Endothelial cell (in vitro differentiated cells): Measurements from ENCODE around the gene LDHA. TPM values are rescaled to one million over a fixed set of nuclear protein-coding genes. Genes with fewer than 3 reads are reported as not detected.
A peak's percentile ranks its signal among the peaks of the same experiment; 100 is the strongest.

ENCODE experiments used
- DNase-seq: peaks from one replicate; pipeline ENCODE4 v3.0.0; 2021; ENCODE audit warnings: low spot score
- H3K27ac Mint-ChIP-seq: one replicate; pipeline ENCODE4 v1.8.0; 2021; ENCODE audit warnings: mixed read lengths, inconsistent platforms; ENCODE audit not compliant: unreplicated experiment
- H3K27me3 Mint-ChIP-seq: one replicate; pipeline ENCODE4 v1.8.0; 2021; ENCODE audit warnings: mild to moderate bottlenecking, moderate library complexity, mixed read lengths, inconsistent platforms; ENCODE audit not compliant: unreplicated experiment
- H3K36me3 Mint-ChIP-seq: one replicate; pipeline ENCODE4 v1.8.0; 2021; ENCODE audit warnings: mild to moderate bottlenecking, low read depth, mixed read lengths, inconsistent platforms; ENCODE audit not compliant: unreplicated experiment
- H3K4me1 Mint-ChIP-seq: one replicate; pipeline ENCODE4 v1.8.0; 2021; ENCODE audit warnings: mild to moderate bottlenecking, mixed read lengths, inconsistent platforms; ENCODE audit not compliant: unreplicated experiment
- H3K4me3 Mint-ChIP-seq: one replicate; pipeline ENCODE4 v1.8.0; 2021; ENCODE audit warnings: mild to moderate bottlenecking, mixed read lengths, inconsistent platforms; ENCODE audit not compliant: unreplicated experiment
- H3K9me3 Mint-ChIP-seq: one replicate; pipeline ENCODE4 v1.8.0; 2021; ENCODE audit warnings: mixed read lengths, inconsistent platforms; ENCODE audit not compliant: unreplicated experiment
- CTCF ChIP-seq: fragments of 200-600 bp; sonication (generic); IDR thresholded peaks from one replicate; pipeline ENCODE4 v1.5.0; 2021; ENCODE audit warnings: antibody characterized with exemption; ENCODE audit not compliant: unreplicated experiment
- total RNA-seq: library from RNA; stranded (reverse); fragmentation: NEBNext Ultra II Directional; extraction: Animal tissue kit (Norgen Biotek cat#: 25700); gene quantifications from one replicate; pipeline ENCODE4 v1.2.1, GENCODE V29; 2021; ENCODE audit not compliant: unreplicated experiment

Gene LDHA
- total RNA-seq, 1 donor from 2014 or later = 74.0 TPM

GRCh38 chr11:18379201-18379600 lies 15.2 kb upstream of the LDHA start:
- H3K9me3 Mint-ChIP-seq = no peaks in the 10 kb centered on the region
- H3K4me3 Mint-ChIP-seq = no peak overlapping the region
- no peak overlapping the region for H3K27ac Mint-ChIP-seq
- peaks cover 5% of the 10 kb centered on the region for H3K27me3 Mint-ChIP-seq
- H3K36me3 Mint-ChIP-seq = no peaks in the 10 kb centered on the region
- peaks cover 13% of the 10 kb centered on the region for H3K4me1 Mint-ChIP-seq
- no peak for DNase-seq
- TF ChIP-seq CTCF = no peak

DNA sequence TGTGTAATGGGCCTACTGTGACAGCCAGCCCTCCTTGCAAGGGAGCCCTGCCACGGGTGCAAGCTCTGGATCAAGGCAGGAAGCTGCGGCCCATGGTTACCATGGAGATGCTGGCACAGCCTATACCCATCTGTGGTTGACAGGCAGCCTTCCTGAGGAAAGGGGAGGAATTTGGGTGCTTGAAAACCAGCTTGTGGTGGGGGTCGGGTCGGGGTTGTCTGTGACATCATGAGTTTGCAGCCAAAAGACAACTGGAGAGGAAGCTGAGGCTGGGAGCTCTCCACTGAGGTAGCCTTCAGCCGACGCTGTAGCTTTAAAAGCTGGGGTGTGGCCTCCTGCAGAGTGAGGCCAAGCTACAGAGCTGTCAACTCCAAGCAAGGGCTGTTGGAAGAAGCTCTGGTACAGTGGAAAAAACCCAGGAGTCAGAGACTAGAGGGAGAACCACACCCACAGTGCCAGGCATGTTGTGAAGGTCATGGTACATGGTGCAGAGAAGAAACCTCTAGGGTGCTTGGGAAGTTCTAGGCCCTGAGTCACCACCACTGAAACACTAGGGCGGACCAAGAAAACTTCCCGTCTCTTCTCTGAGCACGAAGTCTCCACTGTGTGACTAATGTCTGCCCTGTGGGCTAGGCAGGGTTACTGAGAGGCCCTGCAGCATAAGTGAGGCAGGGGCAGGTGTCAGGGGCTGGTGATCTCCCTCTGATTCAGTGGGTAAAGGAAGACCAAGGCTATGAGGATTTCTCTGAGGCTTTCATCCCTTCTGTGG lies 10.8 kb upstream of the LDHA start:
- H3K4me3 Mint-ChIP-seq = no peak overlapping the region
- no peaks in the 10 kb centered on the region for H3K36me3 Mint-ChIP-seq
- peak overlapping the region; percentile 77 for H3K27ac Mint-ChIP-seq
- no peaks in the 10 kb centered on the region for H3K9me3 Mint-ChIP-seq
- H3K27me3 Mint-ChIP-seq = peaks cover 7% of the 10 kb centered on the region
- peaks cover 13% of the 10 kb centered on the region for H3K4me1 Mint-ChIP-seq
- peak; percentile 12 for DNase-seq
- TF ChIP-seq CTCF = no peak

GRCh38 chr11:18384157-18384641 lies 10.2 kb upstream of the LDHA start:
- Mint-ChIP-seq H3K36me3 (no peaks in the 10 kb centered on the region), H3K9me3 (no peaks in the 10 kb centered on the region), H3K4me1 (peaks cover 13% of the 10 kb centered on the region), H3K27me3 (peaks cover 7% of the 10 kb centered on the region), H3K27ac (no peak overlapping the region), H3K4me3 (no peak overlapping the region)
- TF ChIP-seq CTCF = no peak
- DNase-seq = no peak

- Mint-ChIP-seq H3K36me3 (no peaks in the 10 kb centered on the region), H3K4me3 (no peak overlapping the region), H3K27ac (no peak overlapping the region)
Observed at GRCh38 chr11:18390088-18390487, 4.3 kb upstream of the LDHA start.

More at GRCh38 chr11:18390088-18390487, 4.3 kb upstream of the LDHA start:
- H3K27me3 Mint-ChIP-seq = peaks cover 2% of the 10 kb centered on the region
- DNase-seq = no peak
- TF ChIP-seq CTCF = no peak
- H3K9me3 Mint-ChIP-seq = no peaks in the 10 kb centered on the region
- no peaks in the 10 kb centered on the region for H3K4me1 Mint-ChIP-seq
